Epithelial cell of esophagus (primary cell): Measurements from ENCODE around the gene MEIKIN.

Experiments
- DNase-seq: peaks from one replicate; pipeline ENCODE4 v3.0.0; 2010; ENCODE audit warnings: low read depth
- H3K4me3 ChIP-seq: 2 replicates; pipeline ENCODE4 v1.5.1; 2011; ENCODE audit warnings: mild to moderate bottlenecking, low read length, control low read depth
- CTCF ChIP-seq: IDR thresholded peaks from 2 replicates; pipeline ENCODE4 v1.5.1; 2011; ENCODE audit warnings: low read depth, mild to moderate bottlenecking, low read length, control low read depth, inconsistent platforms; ENCODE audit not compliant: insufficient read depth; ENCODE audit errors: missing control alignments

Gene MEIKIN

GRCh38 chr5:131980696-131981095 is 35.2 kb upstream of the MEIKIN start:
- no peak for DNase-seq
- no peak for TF ChIP-seq CTCF
- no peak overlapping the region for H3K4me3 ChIP-seq

- no peak for TF ChIP-seq CTCF
- H3K4me3 ChIP-seq: no peak overlapping the region
- no peak for DNase-seq
Observed at GRCh38 chr5:131979816-131980215, 34.4 kb upstream of the MEIKIN start.

GRCh38 chr5:131977212-131977604 is 31.7 kb upstream of the MEIKIN start:
- no peak for TF ChIP-seq CTCF
- H3K4me3 ChIP-seq: no peak overlapping the region
- DNase-seq: no peak

- no peak for DNase-seq
- TF ChIP-seq CTCF: no peak
- H3K4me3 ChIP-seq: no peak overlapping the region
Observed at GRCh38 chr5:131976414-131977211, 31.1 kb upstream of the MEIKIN start.

GRCh38 chr5:131974956-131975726 is 29.7 kb upstream of the MEIKIN start:
- H3K4me3 ChIP-seq: no peak overlapping the region
- TF ChIP-seq CTCF: no peak
- DNase-seq: no peak

GRCh38 chr5:131974622-131974955 is 29.1 kb upstream of the MEIKIN start:
- no peak for TF ChIP-seq CTCF
- DNase-seq: no peak
- no peak overlapping the region for H3K4me3 ChIP-seq
